BJ (cell line): ENCODE results near the gene SRI. TPM values are rescaled to one million over a fixed set of nuclear protein-coding genes. Genes with fewer than 3 reads are reported as not detected.

Experiments used
- CTCF ChIA-PET: fragments of 350-600 bp; formaldehyde crosslinking; extraction: SDS; loops from one replicate; lab custom pipeline; 2021; ENCODE audit warnings: antibody characterized with exemption, inconsistent platforms; lab: Yijun Ruan, JAX
- POLR2A ChIA-PET: fragments of 300-600 bp; sonication (Branson Sonifier 250); formaldehyde crosslinking; extraction: SDS; loops from one replicate; lab custom pipeline; 2021; ENCODE audit warnings: antibody characterized with exemption; lab: Charles Lee
- DNase-seq: peaks from one replicate; pipeline ENCODE4 v3.0.0-alpha.2; 2011; ENCODE audit warnings: low read depth
- H3K27me3 ChIP-seq: 2 replicates; pipeline ENCODE4 v1.6.0; 2011; ENCODE audit warnings: low read length; ENCODE audit not compliant: control insufficient read depth, insufficient read depth
- H3K36me3 ChIP-seq: 2 replicates; pipeline ENCODE4 v1.5.1; 2011; ENCODE audit warnings: low read length; ENCODE audit not compliant: control insufficient read depth, insufficient read depth
- H3K4me3 ChIP-seq: 2 replicates; pipeline ENCODE4 v1.5.1; 2011; ENCODE audit warnings: low read depth, mild to moderate bottlenecking, control low read depth, low read length
- CTCF ChIP-seq: IDR thresholded peaks from 2 replicates; pipeline ENCODE4 v1.5.1; 2011; ENCODE audit warnings: low read depth, mild to moderate bottlenecking, control low read depth, inconsistent platforms, low read length, moderate library complexity; ENCODE audit not compliant: insufficient read depth
- polyA plus RNA-seq: library from polyadenylated mRNA; depleted of rRNA; stranded (reverse); fragments of >200 nt; gene quantifications from 2 replicates; pipeline ENCODE4 v1.2.3, GENCODE V29; 2011

The SRI gene
- polyA plus RNA-seq, 1 experiment: 61.8 TPM

DNA sequence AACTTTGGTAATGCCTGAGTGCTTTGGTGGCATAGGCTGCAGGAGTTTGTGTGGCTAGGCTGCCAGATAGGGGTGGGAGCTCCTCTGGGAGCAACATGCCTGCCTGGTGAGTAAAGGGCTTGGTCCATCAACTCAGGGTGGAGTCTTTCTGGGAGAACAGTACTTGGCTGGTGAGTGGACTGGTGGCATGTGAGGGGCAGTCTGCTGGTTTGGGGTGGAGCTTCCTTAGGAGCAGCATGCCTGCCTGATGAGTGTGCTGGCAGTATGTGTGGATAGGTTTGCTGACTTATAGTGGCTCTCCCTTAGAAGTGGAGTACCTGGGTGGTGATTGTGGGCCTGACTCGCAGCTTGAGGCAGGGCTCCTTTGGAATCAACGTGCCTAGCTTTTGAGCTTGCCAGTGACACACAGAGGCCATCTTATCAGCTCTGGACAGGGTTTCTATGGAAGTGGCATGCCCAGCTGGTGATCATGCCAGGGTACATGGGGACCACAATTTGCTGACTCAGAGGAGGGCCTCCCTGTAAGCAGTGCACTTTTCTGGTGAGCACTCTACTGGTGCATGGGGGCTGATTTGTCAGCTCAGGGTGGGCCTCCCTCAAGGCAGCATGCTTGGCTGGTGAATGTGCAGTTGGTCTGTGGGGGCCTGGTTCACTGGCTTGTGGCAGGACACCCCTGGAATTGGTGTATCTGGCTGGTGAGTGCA is 35.0 kb upstream of the SRI start:
- Histone ChIP-seq H3K27me3 (no peaks in the 10 kb centered on the region), H3K36me3 (no peaks in the 10 kb centered on the region), H3K4me3 (no peak overlapping the region)
- DNase-seq: no peak
- ChIA-PET POLR2A (no interaction called here), CTCF (interaction anchor here (1.2 to 3.3 kb wide), 2 partner anchors 12 to 1368 kb away, joined by 3 to 9 read pairs; no protein-coding TSS in a partner anchor)
- TF ChIP-seq CTCF: no peak

GRCh38 chr7:88253640-88254039 is 33.8 kb upstream of the SRI start:
- ChIA-PET CTCF (interaction anchor here (3.3 kb wide), 1 partner anchor 10 kb away, joined by 9 read pairs; no protein-coding TSS in a partner anchor), POLR2A (no interaction called here)
- no peak overlapping the region for H3K4me3 ChIP-seq
- TF ChIP-seq CTCF: no peak
- no peaks in the 10 kb centered on the region for H3K36me3 ChIP-seq
- no peaks in the 10 kb centered on the region for H3K27me3 ChIP-seq
- DNase-seq: no peak

DNA sequence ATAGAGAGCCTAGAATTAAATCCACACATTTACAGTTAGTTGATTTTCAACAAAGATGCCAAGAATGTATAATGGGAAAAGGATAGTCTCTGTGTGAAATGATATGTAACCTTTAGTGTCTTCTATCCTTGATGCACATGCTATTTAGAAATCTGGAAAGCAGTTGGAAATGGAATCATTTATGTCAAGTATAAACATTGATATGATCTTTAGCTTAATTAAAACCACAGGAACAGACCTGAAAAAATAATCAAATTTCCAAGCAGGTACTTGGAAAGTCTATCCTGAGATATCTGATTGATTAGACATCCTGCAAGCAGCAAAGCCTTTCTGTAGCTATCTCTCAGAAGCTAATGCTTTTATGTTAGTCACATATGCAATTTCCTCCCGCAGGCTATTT is 24.4 kb upstream of the SRI start:
- ChIA-PET POLR2A (no interaction called here), CTCF (interaction anchor here (0.7 to 1.5 kb wide), 2 partner anchors 17 to 19 kb away, joined by 3 to 5 read pairs; no protein-coding TSS in a partner anchor)
- no peak for TF ChIP-seq CTCF
- Histone ChIP-seq H3K27me3 (no peaks in the 10 kb centered on the region), H3K36me3 (no peaks in the 10 kb centered on the region), H3K4me3 (no peak overlapping the region)
- DNase-seq: no peak

GRCh38 chr7:88243345-88243909 is 23.6 kb upstream of the SRI start:
- ChIA-PET CTCF (interaction anchor here (1.1 to 1.5 kb wide), 3 partner anchors 10 to 1379 kb away, joined by 5 to 9 read pairs (median 8); no protein-coding TSS in a partner anchor), POLR2A (no interaction called here)
- DNase-seq: no peak
- peak; percentile 60 for TF ChIP-seq CTCF
- Histone ChIP-seq H3K36me3 (no peaks in the 10 kb centered on the region), H3K4me3 (no peak overlapping the region), H3K27me3 (no peaks in the 10 kb centered on the region)

DNA sequence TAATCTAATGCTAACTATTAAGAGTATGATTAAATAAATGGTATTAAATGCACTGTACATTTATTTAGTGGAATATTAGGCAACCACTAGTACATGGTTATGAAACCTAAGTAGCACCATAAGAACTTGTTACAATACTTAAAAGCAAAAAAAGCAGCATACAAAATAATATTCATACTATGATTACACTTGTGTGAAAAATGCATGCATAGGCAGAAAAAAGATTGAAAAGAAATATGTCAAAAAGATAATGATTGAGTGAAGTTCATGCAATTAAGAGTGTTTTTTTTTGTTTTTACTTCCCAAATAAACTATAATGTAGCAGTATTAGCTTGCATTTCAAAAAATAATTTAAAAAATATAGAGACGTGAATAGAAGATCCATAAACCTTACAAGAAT is 20.0 kb upstream of the SRI start:
- Histone ChIP-seq H3K27me3 (no peaks in the 10 kb centered on the region), H3K36me3 (no peaks in the 10 kb centered on the region), H3K4me3 (no peak overlapping the region)
- CTCF ChIA-PET: no interaction called here
- TF ChIP-seq CTCF: no peak
- DNase-seq: no peak
- POLR2A ChIA-PET: no interaction called here
